Coronary artery (tissue), 2 donors: ENCODE measurements around the gene ITIH3.

Experiments
- DNase-seq: peaks from one replicate; pipeline ENCODE4 v3.0.0-alpha.2; 2017; ENCODE audit warnings: low spot score
- H3K27ac ChIP-seq, 2 donors: fragments of 200-600 bp; sonication (generic); one replicate each; pipeline ENCODE4 v1.5.1; 2016 to 2019
- H3K4me3 ChIP-seq: fragments of 200-600 bp; sonication (generic); 2 replicates; pipeline ENCODE4 v1.5.1; 2016; ENCODE audit warnings: mild to moderate bottlenecking, moderate library complexity
- TF ChIP-seq, protein P1 (sequence below): fragments of 200-600 bp; sonication (generic); IDR thresholded peaks from one replicate; pipeline ENCODE4 v1.5.1; 2019; ENCODE audit warnings: antibody characterized with exemption

The ITIH3 gene, protein sequence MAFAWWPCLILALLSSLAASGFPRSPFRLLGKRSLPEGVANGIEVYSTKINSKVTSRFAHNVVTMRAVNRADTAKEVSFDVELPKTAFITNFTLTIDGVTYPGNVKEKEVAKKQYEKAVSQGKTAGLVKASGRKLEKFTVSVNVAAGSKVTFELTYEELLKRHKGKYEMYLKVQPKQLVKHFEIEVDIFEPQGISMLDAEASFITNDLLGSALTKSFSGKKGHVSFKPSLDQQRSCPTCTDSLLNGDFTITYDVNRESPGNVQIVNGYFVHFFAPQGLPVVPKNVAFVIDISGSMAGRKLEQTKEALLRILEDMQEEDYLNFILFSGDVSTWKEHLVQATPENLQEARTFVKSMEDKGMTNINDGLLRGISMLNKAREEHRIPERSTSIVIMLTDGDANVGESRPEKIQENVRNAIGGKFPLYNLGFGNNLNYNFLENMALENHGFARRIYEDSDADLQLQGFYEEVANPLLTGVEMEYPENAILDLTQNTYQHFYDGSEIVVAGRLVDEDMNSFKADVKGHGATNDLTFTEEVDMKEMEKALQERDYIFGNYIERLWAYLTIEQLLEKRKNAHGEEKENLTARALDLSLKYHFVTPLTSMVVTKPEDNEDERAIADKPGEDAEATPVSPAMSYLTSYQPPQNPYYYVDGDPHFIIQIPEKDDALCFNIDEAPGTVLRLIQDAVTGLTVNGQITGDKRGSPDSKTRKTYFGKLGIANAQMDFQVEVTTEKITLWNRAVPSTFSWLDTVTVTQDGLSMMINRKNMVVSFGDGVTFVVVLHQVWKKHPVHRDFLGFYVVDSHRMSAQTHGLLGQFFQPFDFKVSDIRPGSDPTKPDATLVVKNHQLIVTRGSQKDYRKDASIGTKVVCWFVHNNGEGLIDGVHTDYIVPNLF

DNA sequence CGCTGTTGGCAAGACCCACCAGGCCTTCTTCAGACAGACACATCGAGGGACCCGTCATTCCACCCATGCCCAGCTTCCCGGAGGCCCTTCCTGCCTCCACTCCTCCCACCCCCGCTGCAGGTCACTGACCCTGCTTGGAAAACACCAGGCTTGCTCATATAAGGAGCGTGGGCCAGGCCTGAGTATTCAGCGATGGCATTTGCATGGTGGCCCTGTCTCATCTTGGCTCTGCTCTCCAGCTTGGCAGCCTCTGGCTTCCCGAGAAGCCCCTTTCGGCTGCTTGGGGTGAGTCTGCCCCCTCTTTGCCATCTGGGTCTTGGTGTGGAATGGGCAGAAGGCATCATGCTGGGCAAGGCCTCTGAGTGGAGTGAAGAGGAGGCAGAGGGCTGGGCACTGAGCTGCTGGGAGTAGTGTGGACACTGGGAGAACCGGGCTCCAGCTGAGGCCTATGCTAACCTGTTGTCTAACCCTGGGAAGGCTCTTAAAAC is at the start of gene ITIH3:
Gene ITIH3 (plus strand): TSS at position 185 of the 488 bp plus-strand sequence. CDS start 8 bp downstream, at position 193.
- peak; percentile 85 for DNase-seq
- peak within 1 kb of the TSS; percentile 55 to 88 for H3K27ac ChIP-seq
- H3K4me3 ChIP-seq: peak within 1 kb of the TSS; percentile 3
- TF ChIP-seq, protein P1, sequence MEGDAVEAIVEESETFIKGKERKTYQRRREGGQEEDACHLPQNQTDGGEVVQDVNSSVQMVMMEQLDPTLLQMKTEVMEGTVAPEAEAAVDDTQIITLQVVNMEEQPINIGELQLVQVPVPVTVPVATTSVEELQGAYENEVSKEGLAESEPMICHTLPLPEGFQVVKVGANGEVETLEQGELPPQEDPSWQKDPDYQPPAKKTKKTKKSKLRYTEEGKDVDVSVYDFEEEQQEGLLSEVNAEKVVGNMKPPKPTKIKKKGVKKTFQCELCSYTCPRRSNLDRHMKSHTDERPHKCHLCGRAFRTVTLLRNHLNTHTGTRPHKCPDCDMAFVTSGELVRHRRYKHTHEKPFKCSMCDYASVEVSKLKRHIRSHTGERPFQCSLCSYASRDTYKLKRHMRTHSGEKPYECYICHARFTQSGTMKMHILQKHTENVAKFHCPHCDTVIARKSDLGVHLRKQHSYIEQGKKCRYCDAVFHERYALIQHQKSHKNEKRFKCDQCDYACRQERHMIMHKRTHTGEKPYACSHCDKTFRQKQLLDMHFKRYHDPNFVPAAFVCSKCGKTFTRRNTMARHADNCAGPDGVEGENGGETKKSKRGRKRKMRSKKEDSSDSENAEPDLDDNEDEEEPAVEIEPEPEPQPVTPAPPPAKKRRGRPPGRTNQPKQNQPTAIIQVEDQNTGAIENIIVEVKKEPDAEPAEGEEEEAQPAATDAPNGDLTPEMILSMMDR: no peak

DNA sequence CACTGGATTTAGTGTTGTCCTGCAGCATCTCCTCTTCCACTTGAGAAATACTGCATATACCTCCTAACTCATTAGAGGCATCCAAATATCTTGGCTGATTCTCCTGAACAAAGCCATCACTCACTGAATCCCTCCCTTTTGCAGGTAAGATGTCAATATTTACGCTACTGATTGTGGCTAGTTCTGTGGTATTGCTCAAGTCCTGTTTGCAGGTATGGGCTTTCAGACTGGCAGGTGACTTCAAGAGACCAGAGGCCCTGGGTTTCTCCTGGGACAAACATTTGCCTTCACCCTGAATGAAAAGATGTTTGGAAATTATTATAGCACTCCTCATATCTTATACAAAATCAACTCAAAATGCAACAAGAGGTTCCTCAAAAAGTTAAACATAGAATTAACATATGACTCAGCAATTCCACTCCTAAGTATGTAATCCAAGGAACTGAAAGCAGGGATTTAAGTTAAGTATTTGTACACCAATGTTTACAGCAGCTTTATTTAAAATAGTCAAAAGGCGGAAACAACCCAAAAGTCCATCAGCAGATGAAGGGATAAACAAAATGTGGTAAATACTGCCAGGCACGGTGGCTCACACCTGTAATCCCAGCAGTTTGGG is 42.4 kb upstream of the ITIH3 start:
- TF ChIP-seq, protein P1: no peak
- Histone ChIP-seq H3K4me3 (no peak overlapping the region), H3K27ac (no peak overlapping the region)
- no peak for DNase-seq

DNA sequence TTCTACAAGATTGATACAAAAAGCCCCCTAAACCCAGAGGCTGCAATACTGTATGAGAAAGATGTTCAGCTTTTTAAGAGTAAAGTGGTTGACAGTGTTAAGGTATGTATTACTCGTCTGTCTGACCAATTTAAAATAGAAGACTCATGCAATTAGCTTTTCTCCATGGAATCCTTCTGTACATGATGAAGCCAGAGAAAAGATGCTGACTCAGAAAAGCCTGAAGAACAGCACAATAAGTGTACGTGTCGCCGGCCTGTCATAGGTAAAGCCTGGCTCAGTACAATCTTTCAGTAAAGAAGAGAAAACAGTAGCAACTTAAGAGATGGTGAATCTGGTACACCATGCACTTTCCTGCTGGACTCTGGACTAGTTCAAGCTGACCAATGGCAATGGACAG is 40.2 kb upstream of the ITIH3 start:
- TF ChIP-seq, protein P1: no peak
- H3K4me3 ChIP-seq: no peak overlapping the region
- no peak for DNase-seq
- no peak overlapping the region for H3K27ac ChIP-seq

DNA sequence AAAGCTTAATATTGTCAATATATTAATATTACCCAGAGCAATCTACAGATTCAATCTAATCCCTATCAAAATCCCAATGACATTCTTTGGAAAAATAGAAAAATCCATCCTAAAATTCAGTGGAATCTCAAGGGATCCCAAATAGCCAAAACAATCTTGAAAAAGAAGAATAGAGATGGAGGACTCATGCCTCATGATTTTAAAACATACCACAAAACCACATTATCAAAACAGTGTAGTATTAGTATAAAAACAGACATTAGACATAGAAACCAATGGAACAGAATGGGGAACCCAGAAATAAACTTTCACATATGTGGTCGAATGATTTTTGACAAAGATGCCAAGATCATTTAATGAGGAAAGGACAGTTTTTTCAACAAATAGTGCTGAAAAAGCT is 38.5 kb upstream of the ITIH3 start:
- Histone ChIP-seq H3K27ac (no peak overlapping the region), H3K4me3 (no peak overlapping the region)
- DNase-seq: no peak
- TF ChIP-seq, protein P1: no peak

DNA sequence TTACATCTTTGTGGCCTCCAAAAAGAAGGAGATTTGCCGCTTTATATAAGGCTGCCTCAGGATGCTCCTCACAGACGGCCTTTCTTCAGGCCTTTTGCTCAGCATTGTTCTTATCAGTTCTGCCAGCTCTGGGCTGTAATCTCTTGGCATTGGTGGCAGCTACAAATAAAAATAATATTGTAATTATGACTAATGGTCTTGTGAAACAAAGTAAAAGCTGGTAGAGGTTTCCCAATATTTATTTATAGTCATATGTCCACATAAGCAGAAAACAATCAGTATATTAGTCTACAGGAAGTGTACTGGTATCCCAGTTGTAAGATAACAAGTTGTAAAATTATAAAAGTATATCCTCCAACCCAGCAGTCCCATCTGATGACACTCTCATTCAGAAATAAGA is 31.1 kb upstream of the ITIH3 start:
- TF ChIP-seq, protein P1: no peak
- no peak overlapping the region for H3K4me3 ChIP-seq
- H3K27ac ChIP-seq: peak overlapping the region in 1 of 2 donors; percentile 14
- no peak for DNase-seq

DNA sequence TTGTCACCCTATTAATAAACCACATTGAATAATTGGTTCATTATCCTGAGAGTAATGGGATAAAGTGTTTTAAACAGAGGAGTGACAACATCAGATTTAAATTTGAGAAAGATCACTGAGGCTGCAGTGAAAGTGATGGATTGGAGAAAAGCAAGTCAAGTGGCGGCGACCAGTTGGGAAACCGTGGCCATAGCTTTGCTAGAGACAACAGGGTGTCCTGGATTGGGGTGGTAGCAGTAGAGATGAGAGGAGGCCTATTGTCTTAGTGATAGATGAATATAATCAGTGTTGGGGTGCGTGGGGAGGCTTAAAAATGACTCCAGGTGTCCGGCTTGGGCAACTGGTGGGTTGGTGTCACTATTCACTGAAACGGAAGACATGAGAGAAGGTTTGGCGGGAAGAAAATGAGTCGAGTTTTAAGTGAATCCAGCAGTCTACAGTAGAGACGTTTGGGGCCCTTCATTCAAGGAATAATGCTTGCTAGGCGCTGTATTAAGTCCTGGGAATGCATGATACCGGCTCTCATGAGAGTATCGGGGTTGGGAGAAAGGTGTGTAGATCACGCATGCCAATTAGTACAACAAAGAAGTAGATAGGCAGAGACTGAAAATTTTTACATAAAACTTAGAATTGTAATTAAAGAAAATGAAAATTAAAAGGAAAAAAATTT is 24.7 kb upstream of the ITIH3 start:
- H3K4me3 ChIP-seq: peak overlapping the region; percentile 95
- TF ChIP-seq, protein P1: no peak
- DNase-seq: no peak
- H3K27ac ChIP-seq: no peak overlapping the region
